Measurements from ENCODE around the gene KCTD13. TPM values are rescaled to one million over a fixed set of nuclear protein-coding genes. Genes with fewer than 3 reads are reported as not detected.

The KCTD13 gene
- total and polyA plus RNA-seq, 4 donors: 15.0 to 26.2 (median 16.5) TPM

- Histone ChIP-seq H3K27me3 (ENCODE audit: control insufficient read depth in 3 of 3, insufficient read depth in 3 of 3, low read length in 2 of 3) (no peaks in the 10 kb centered on the region), H3K4me3 (no peak overlapping the region), H3K27ac (ENCODE audit: low read depth in 1 of 2, low read length in 1 of 2) (no peak overlapping the region), H3K4me1 (ENCODE audit: control insufficient read depth in 5 of 5, insufficient read depth in 5 of 5, low read length in 5 of 5) (peaks cover 0 to 15% (median 4%) of the 10 kb centered on the region in 5 donors), H3K9me3 (ENCODE audit: control insufficient read depth in 4 of 4, insufficient read depth in 3 of 4, low read length in 3 of 4) (no peaks in the 10 kb centered on the region), H3K36me3 (ENCODE audit: control insufficient read depth in 4 of 4, insufficient read depth in 4 of 4, low read length in 4 of 4) (no peaks in the 10 kb centered on the region), H3K9ac (ENCODE audit: insufficient read depth in 1 of 2, low read length in 2 of 2) (no peak overlapping the region)
- no peak for TF ChIP-seq CTCF (IDR thresholded peaks at IDR 0.05; ENCODE audit: control extremely low read depth, extremely low read depth)
- no peak for ATAC-seq (ENCODE audit: insufficient read depth, low FRiP score)
- no peak for DNase-seq
- WGBS, 2 donors: 81 to 86% methylated on average over 9 of the region's 9 CpGs
Observed at GRCh38 chr16:29959293-29959692, 33.3 kb upstream of the KCTD13 start.

GRCh38 chr16:29958756-29959155 lies 32.7 kb upstream of the KCTD13 start:
- 89 to 94% methylated on average over 5 of the region's 5 CpGs for WGBS, 2 donors

GRCh38 chr16:29951625-29952365 lies 25.8 kb upstream of the KCTD13 start:
- no peaks in the 10 kb centered on the region for H3K36me3 ChIP-seq (ENCODE audit: control insufficient read depth in 4 of 4, insufficient read depth in 4 of 4, low read length in 4 of 4)
- no peak for TF ChIP-seq CTCF (IDR thresholded peaks at IDR 0.05; ENCODE audit: control extremely low read depth, extremely low read depth)
- H3K9me3 ChIP-seq (ENCODE audit: control insufficient read depth in 4 of 4, insufficient read depth in 3 of 4, low read length in 3 of 4): no peaks in the 10 kb centered on the region
- no peak overlapping the region for H3K4me3 ChIP-seq
- H3K27me3 ChIP-seq (ENCODE audit: control insufficient read depth in 3 of 3, insufficient read depth in 3 of 3, low read length in 2 of 3): no peaks in the 10 kb centered on the region
- 88% methylated on average over 8 of the region's 8 CpGs for whole genome bisulfite sequencing, 2 donors
- H3K27ac ChIP-seq (ENCODE audit: low read depth in 1 of 2, low read length in 1 of 2): no peak overlapping the region
- H3K4me1 ChIP-seq (ENCODE audit: control insufficient read depth in 5 of 5, insufficient read depth in 5 of 5, low read length in 5 of 5): no peaks in the 10 kb centered on the region
- no peak overlapping the region for H3K9ac ChIP-seq (ENCODE audit: insufficient read depth in 1 of 2, low read length in 2 of 2)
- DNase-seq (no peak), ATAC-seq (ENCODE audit: insufficient read depth, low FRiP score) (no peak)

More at GRCh38 chr16:29958756-29959155, 32.7 kb upstream of the KCTD13 start:
- TF ChIP-seq CTCF (IDR thresholded peaks at IDR 0.05; ENCODE audit: control extremely low read depth, extremely low read depth): no peak
- ATAC-seq (ENCODE audit: insufficient read depth, low FRiP score) (no peak), DNase-seq (no peak)
- Histone ChIP-seq H3K9ac (ENCODE audit: insufficient read depth in 1 of 2, low read length in 2 of 2) (no peak overlapping the region), H3K4me3 (no peak overlapping the region), H3K27ac (ENCODE audit: low read depth in 1 of 2, low read length in 1 of 2) (no peak overlapping the region), H3K27me3 (ENCODE audit: control insufficient read depth in 3 of 3, insufficient read depth in 3 of 3, low read length in 2 of 3) (no peaks in the 10 kb centered on the region), H3K36me3 (ENCODE audit: control insufficient read depth in 4 of 4, insufficient read depth in 4 of 4, low read length in 4 of 4) (no peaks in the 10 kb centered on the region), H3K9me3 (ENCODE audit: control insufficient read depth in 4 of 4, insufficient read depth in 3 of 4, low read length in 3 of 4) (no peaks in the 10 kb centered on the region), H3K4me1 (ENCODE audit: control insufficient read depth in 5 of 5, insufficient read depth in 5 of 5, low read length in 5 of 5) (peaks cover 0 to 15% (median 4%) of the 10 kb centered on the region in 5 donors)

All from lung (tissue), 12 donors.